ENCODE data around the gene PPP6R2. TPM values are rescaled to one million over a fixed set of nuclear protein-coding genes. Genes with fewer than 3 reads are reported as not detected.

PPP6R2 gene
- total RNA-seq, 1 experiment from 2014 or later: 42.6 TPM

DNA sequence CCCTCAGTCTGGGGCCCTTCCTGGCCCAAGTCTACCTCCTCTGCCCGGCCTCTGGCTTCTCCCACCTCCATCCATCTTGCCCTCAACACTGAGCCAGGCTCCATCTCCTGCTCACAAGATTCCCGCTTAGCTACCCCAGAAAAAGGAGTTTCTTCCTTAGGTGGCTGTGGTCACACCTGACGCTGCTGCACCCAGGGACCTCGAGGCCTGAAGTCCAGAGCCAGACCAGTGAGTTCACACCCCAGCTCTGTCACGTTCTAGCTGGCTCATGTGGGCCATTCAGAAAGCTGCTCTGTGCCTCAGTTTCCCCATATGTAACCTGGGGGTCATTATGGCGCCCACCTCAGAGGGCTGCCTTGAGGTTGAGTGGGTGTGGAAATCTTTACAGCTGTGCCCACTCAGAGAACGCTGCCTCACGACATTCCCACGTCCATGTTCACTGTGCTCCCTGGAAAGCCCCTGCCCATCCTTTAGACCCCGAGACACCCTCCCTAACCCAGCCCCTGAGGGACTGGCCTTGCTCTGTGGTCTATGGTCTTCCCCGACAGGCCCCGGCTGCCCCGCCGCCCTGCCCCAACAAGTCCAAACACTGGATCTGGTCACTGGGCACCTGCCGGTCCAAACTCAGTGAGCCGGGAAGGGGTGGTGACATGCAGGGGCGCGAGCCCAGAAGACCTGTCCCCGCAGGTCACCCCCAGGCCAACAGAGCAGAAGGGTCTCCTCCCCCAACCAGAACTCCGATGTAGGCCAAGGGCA is 45.4 kb upstream of the PPP6R2 start:
- DNase-seq: no peak
- Histone ChIP-seq H2BK12ac (ENCODE audit: insufficient read length, low read depth, low read length) (no peak overlapping the region), H3K23ac (ENCODE audit: insufficient read length, low read depth, low read length) (no peak overlapping the region), H3K79me2 (ENCODE audit: insufficient read depth, low read length) (no peaks in the 10 kb centered on the region), H3K79me1 (ENCODE audit: insufficient read depth, low read depth, low read length, poor library complexity, severe bottlenecking) (no peaks in the 10 kb centered on the region), H3K27ac (ENCODE audit: insufficient read length, low read depth, low read length) (no peak overlapping the region), H3K23me2 (ENCODE audit: insufficient read length, low read depth, low read length, poor library complexity, severe bottlenecking) (peaks cover 6% of the 10 kb centered on the region), H3K27me3 (ENCODE audit: insufficient read depth, low read length) (no peaks in the 10 kb centered on the region), H3K9me3 (ENCODE audit: control insufficient read depth, low read depth, low read length) (no peaks in the 10 kb centered on the region), H2AK5ac (ENCODE audit: insufficient read length, low read length) (no peak overlapping the region), H4K91ac (ENCODE audit: insufficient read length, low read depth, low read length) (no peak overlapping the region), H4K20me1 (ENCODE audit: control insufficient read depth, insufficient read depth, insufficient read length) (no peaks in the 10 kb centered on the region), H2BK5ac (ENCODE audit: insufficient read length, low read length) (no peak overlapping the region), H3K18ac (ENCODE audit: insufficient read length, low read depth, low read length) (no peak overlapping the region), H3K4me1 (ENCODE audit: insufficient read depth, low read length) (no peaks in the 10 kb centered on the region), H2BK20ac (ENCODE audit: low read depth, low read length, poor library complexity, severe bottlenecking) (no peak overlapping the region), H3K14ac (ENCODE audit: insufficient read depth, low read length) (no peak overlapping the region), H3K4me2 (ENCODE audit: insufficient read depth, insufficient read length, low read length) (no peak overlapping the region), H3K56ac (ENCODE audit: insufficient read length, low read depth, low read length) (no peak overlapping the region), H2BK120ac (ENCODE audit: low read depth, low read length, poor library complexity, severe bottlenecking) (no peak overlapping the region), H4K5ac (ENCODE audit: insufficient read length, low read depth, low read length) (no peak overlapping the region), H3K4ac (ENCODE audit: low read depth, low read length) (no peak overlapping the region), H3T11ph (ENCODE audit: low read length) (no peak overlapping the region), H4K8ac (replicated peaks; ENCODE audit: insufficient read length, low read depth, low read length) (no peak overlapping the region), H2AFZ (ENCODE audit: low read length) (no peak overlapping the region), H3K9ac (ENCODE audit: extremely low read depth, insufficient read length, low read length) (no peak overlapping the region), H2BK15ac (ENCODE audit: low read depth, low read length) (no peak overlapping the region)
- TF ChIP-seq, protein P1, sequence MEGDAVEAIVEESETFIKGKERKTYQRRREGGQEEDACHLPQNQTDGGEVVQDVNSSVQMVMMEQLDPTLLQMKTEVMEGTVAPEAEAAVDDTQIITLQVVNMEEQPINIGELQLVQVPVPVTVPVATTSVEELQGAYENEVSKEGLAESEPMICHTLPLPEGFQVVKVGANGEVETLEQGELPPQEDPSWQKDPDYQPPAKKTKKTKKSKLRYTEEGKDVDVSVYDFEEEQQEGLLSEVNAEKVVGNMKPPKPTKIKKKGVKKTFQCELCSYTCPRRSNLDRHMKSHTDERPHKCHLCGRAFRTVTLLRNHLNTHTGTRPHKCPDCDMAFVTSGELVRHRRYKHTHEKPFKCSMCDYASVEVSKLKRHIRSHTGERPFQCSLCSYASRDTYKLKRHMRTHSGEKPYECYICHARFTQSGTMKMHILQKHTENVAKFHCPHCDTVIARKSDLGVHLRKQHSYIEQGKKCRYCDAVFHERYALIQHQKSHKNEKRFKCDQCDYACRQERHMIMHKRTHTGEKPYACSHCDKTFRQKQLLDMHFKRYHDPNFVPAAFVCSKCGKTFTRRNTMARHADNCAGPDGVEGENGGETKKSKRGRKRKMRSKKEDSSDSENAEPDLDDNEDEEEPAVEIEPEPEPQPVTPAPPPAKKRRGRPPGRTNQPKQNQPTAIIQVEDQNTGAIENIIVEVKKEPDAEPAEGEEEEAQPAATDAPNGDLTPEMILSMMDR (conservative IDR thresholded peaks at IDR 0.05): no peak
- Mint-ChIP-seq H3K27ac (peak overlapping the region in 1 of 3 experiments; percentile 68; a peak in 2 of 7 replicates), H3K27me3 (ENCODE audit: low read depth) (peaks cover 1% of the 10 kb centered on the region; the same call in 1 of the 2 replicates), H3K9me3 (no peaks in the 10 kb centered on the region), H3K4me3 (no peak overlapping the region; a peak in 1 of 5 replicates), H3K36me3 (ENCODE audit: insufficient read depth in 1 of 3, low read depth in 3 of 3) (peaks cover 0 to under 1% (median 0%) of the 10 kb centered on the region in 3 experiments; a peak in 2 of 7 replicates), H3K4me1 (peaks cover 16 to 31% of the 10 kb centered on the region in 2 experiments)
- WGBS (ENCODE audit: extremely low coverage, insufficient read length, low lambda C conversion rate): no CpG with 5 or more reads among the region's 20 CpGs

All from H9 (cell line).